ENCODE results near the gene TTC23.

GRCh38 chr15:99211926-99212325 is 37.5 kb downstream of the TTC23 start:
- TF ChIP-seq EZH2 (optimal IDR thresholded peaks at IDR 0.05; ENCODE audit: low read depth, low read length), result no peak
- no peak for TF ChIP-seq CTCF (IDR thresholded peaks at IDR 0.05; ENCODE audit: low read length)

All from MM.1S (cell line).